Endothelial cell of hepatic sinusoid (primary cell): Measurements from ENCODE around the gene NEK11.

Experiments used
- in situ Hi-C: cut with HindIII; loops from 2 replicates; pipeline ENCODE4 v1.10.0; 2017; ENCODE audit warnings: low sequenced_read_pairs

Gene NEK11

GRCh38 chr3:131221731-131222130, 195.1 kb downstream of the NEK11 start:
- in situ Hi-C loops: no loop called here

- in situ Hi-C loops: no loop called here
These were observed 195.9 kb downstream of the NEK11 start for GRCh38 chr3:131222599-131222998.

- in situ Hi-C loops: no loop called here
These were observed 197.0 kb downstream of the NEK11 start for GRCh38 chr3:131223373-131224289.

- in situ Hi-C loops: no loop called here
These were observed 198.3 kb downstream of the NEK11 start for GRCh38 chr3:131224886-131225550.

GRCh38 chr3:131228522-131228921, 201.8 kb downstream of the NEK11 start:
- in situ Hi-C loops: no loop called here

- in situ Hi-C loops: no loop called here
These were observed 205.2 kb downstream of the NEK11 start for GRCh38 chr3:131231710-131232389.

GRCh38 chr3:131232711-131233267, 206.1 kb downstream of the NEK11 start:
- in situ Hi-C loops: no loop called here

- in situ Hi-C loops: no loop called here
These were observed 207.4 kb downstream of the NEK11 start for GRCh38 chr3:131233900-131234668.

GRCh38 chr3:131236421-131236820, 209.7 kb downstream of the NEK11 start:
- in situ Hi-C loops: no loop called here

- in situ Hi-C loops: no loop called here
These were observed 211.8 kb downstream of the NEK11 start for GRCh38 chr3:131238496-131238895.

- in situ Hi-C loops: no loop called here
These were observed 212.6 kb downstream of the NEK11 start for GRCh38 chr3:131239267-131239666.

- in situ Hi-C loops: no loop called here
These were observed 215.5 kb downstream of the NEK11 start for GRCh38 chr3:131242201-131242600.

GRCh38 chr3:131250466-131250865, 223.8 kb downstream of the NEK11 start:
- in situ Hi-C loops: no loop called here

GRCh38 chr3:131260525-131260924, 233.8 kb downstream of the NEK11 start:
- in situ Hi-C loops: no loop called here

- in situ Hi-C loops: no loop called here
These were observed 234.4 kb downstream of the NEK11 start for GRCh38 chr3:131261104-131261503.

- in situ Hi-C loops: no loop called here
These were observed 248.9 kb downstream of the NEK11 start for GRCh38 chr3:131275556-131275955.

GRCh38 chr3:131277836-131278497, 251.3 kb downstream of the NEK11 start:
- in situ Hi-C loops: no loop called here

GRCh38 chr3:131279577-131279976, 252.9 kb downstream of the NEK11 start:
- in situ Hi-C loops: no loop called here

GRCh38 chr3:131282379-131282778, 255.7 kb downstream of the NEK11 start:
- in situ Hi-C loops: no loop called here

GRCh38 chr3:131282967-131283366, 256.3 kb downstream of the NEK11 start:
- in situ Hi-C loops: no loop called here
